Loucy (cell line): Measurements from ENCODE around the gene CPA2.

Experiments
- EZH2phosphoT487 ChIP-seq: fragments of 200-600 bp; IDR thresholded peaks from 2 replicates; pipeline ENCODE4 v1.6.1; 2018; ENCODE audit warnings: antibody characterized with exemption, mild to moderate bottlenecking, moderate library complexity, borderline replicate concordance
- TF ChIP-seq, protein P1 (sequence below): fragments of 200-600 bp; sonication (generic); conservative IDR thresholded peaks from 2 replicates; pipeline ENCODE4 v1.5.1; 2014; ENCODE audit warnings: mild to moderate bottlenecking, antibody characterized with exemption, low read length

DNA sequence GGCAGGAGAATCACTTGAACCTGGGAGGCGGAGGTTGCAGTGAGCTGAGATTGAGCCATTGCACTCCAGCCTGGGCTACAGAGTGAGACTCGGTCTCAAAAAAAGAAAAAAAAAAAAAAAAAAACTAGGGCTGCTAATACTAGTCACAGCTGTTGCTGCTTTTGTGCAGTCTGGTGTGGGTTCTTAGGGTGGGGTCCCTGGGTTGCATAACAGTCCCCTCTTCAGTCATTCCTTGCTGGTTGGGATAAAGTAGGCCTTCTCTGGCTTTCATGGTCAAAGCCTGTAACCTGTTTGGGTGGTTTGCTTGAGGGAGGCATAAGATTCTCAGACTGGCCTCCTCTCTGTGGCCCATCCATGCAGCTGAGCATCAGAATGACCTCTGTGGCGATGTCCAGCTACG, 44.9 kb upstream of the CPA2 start:
- TF ChIP-seq, protein P1, sequence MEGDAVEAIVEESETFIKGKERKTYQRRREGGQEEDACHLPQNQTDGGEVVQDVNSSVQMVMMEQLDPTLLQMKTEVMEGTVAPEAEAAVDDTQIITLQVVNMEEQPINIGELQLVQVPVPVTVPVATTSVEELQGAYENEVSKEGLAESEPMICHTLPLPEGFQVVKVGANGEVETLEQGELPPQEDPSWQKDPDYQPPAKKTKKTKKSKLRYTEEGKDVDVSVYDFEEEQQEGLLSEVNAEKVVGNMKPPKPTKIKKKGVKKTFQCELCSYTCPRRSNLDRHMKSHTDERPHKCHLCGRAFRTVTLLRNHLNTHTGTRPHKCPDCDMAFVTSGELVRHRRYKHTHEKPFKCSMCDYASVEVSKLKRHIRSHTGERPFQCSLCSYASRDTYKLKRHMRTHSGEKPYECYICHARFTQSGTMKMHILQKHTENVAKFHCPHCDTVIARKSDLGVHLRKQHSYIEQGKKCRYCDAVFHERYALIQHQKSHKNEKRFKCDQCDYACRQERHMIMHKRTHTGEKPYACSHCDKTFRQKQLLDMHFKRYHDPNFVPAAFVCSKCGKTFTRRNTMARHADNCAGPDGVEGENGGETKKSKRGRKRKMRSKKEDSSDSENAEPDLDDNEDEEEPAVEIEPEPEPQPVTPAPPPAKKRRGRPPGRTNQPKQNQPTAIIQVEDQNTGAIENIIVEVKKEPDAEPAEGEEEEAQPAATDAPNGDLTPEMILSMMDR, result no peak
- no peak for TF ChIP-seq EZH2phosphoT487
